Measurements from ENCODE around the gene RNF43. TPM values are rescaled to one million over a fixed set of nuclear protein-coding genes. Genes with fewer than 3 reads are reported as not detected.

RNF43 gene
- total and polyA plus RNA-seq, 2 of the 13 experiments (the other 11 are each of a cell fraction or from before 2014, with no cell fraction given) = 31.0 to 53.4 TPM

GRCh38 chr17:58447039-58447975 is 30.0 kb upstream of the RNF43 start (continued):
- TF ChIP-seq NFAT5 (CRISPR knock-in tag; IDR thresholded peaks at IDR 0.05) = no peak

DNA sequence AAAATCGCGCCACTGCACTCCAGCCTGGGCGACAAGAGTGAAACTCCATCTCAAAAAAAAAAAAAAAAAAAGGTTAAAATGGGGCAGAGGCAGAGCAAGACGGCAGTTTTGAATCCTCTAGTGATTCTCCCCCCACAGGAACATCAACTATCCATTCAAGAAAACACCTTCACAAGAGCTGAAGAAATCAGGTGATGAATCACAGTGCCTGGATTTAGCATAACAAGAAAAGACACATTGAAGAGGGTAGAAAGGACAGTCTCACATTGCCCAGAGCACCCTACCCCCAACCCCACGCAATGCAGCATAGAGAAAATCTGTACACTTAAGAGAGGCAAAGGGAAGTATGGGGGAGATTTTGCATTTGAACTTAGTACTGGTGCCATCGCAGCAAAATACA is 28.8 kb upstream of the RNF43 start:
- DNase-seq (ENCODE audit: low spot score) = no peak
- Histone ChIP-seq H3K4me3 (replicated peaks in 1 of 3; ENCODE audit: insufficient read depth in 1 of 3, low read depth in 2 of 3, low read length in 3 of 3) (no peak overlapping the region), H3K79me2 (ENCODE audit: insufficient read depth, low read length) (no peaks in the 10 kb centered on the region), H3K9me3 (ENCODE audit: low read length) (no peaks in the 10 kb centered on the region), H3K36me3 (replicated peaks in 1 of 2; ENCODE audit: control insufficient read depth in 1 of 2, insufficient read depth in 2 of 2, low read length in 2 of 2) (no peaks in the 10 kb centered on the region), H3K4me2 (ENCODE audit: low read depth, low read length) (no peak overlapping the region), H4K20me1 (ENCODE audit: insufficient read depth, low read length) (no peaks in the 10 kb centered on the region), H2AFZ (ENCODE audit: low read length) (no peak overlapping the region), H3K4me1 (ENCODE audit: insufficient read depth, low read length) (peaks cover 1% of the 10 kb centered on the region; the same call in 1 of the 2 replicates), H3K9ac (ENCODE audit: insufficient read depth, low read depth, low read length) (no peak overlapping the region), H3K27ac (ENCODE audit: extremely low read length, insufficient read depth, low read length) (no peak overlapping the region), H3K27me3 (ENCODE audit: control insufficient read depth in 1 of 2, insufficient read depth in 2 of 2, low read length in 2 of 2) (peaks cover 2 to 14% of the 10 kb centered on the region in 2 experiments; a peak in 3 of 5 replicates)
- intact Hi-C loops (cut with micrococcal nuclease; ENCODE audit: unreplicated experiment) (loop anchor here (2.0 kb wide), 1 partner anchor 137 kb away; no protein-coding TSS in a partner anchor), in situ Hi-C loops (cut with HindIII; ENCODE audit: extremely low pct_ligation_motif_present, low pct_unique_long_range_greater_than_20kb) (loop anchor here (5.0 to 10.0 kb wide), 2 partner anchors 59 to 139 kb away; no protein-coding TSS in a partner anchor)
- ChIA-PET POLR2A (no interaction called here), CTCF (ENCODE audit: low intra/inter-chr PET ratio, low total read pairs) (interaction anchor here (1.8 to 3.7 kb wide), 2 partner anchors 129 to 133 kb away, joined by 6 to 121 read pairs; no protein-coding TSS in a partner anchor)
- FAIRE-seq = no peak
- no TSS peak for BruUV-seq (replicated peaks)
- ATAC-seq = no peak
- TF ChIP-seq CBX5 (CRISPR knock-in tag; IDR thresholded peaks at IDR 0.05; ENCODE audit: borderline replicate concordance) (no peak), KAT2B (IDR thresholded peaks at IDR 0.05; ENCODE audit: borderline replicate concordance, low read depth, low read length) (no peak), ZNF468 (CRISPR knock-in tag; IDR thresholded peaks at IDR 0.05) (no peak)
- TF ChIP-seq, protein P1, sequence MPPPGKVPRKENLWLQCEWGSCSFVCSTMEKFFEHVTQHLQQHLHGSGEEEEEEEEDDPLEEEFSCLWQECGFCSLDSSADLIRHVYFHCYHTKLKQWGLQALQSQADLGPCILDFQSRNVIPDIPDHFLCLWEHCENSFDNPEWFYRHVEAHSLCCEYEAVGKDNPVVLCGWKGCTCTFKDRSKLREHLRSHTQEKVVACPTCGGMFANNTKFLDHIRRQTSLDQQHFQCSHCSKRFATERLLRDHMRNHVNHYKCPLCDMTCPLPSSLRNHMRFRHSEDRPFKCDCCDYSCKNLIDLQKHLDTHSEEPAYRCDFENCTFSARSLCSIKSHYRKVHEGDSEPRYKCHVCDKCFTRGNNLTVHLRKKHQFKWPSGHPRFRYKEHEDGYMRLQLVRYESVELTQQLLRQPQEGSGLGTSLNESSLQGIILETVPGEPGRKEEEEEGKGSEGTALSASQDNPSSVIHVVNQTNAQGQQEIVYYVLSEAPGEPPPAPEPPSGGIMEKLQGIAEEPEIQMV (CRISPR knock-in tag; IDR thresholded peaks at IDR 0.05; ENCODE audit: low read depth) = no peak
- 57% methylated on average over 6 of the region's 6 CpGs for WGBS (ENCODE audit: low lambda C conversion rate)
